OCI-LY7 (cell line): ENCODE data around the gene CWC27. TPM values are rescaled to one million over a fixed set of nuclear protein-coding genes. Genes with fewer than 3 reads are reported as not detected.

Experiments used
- BruUV-seq: library from RNA; stranded (reverse); fragments of 400-500 nt; replicated peaks from 2 replicates; lab custom pipeline; 2021; lab: Mats Ljungman, UMichigan
- CTCF ChIA-PET: fragments of 300-600 bp; sonication (Branson Sonifier 250); formaldehyde crosslinking; loops from one replicate; lab custom pipeline; 2022; ENCODE audit warnings: antibody characterized with exemption; ENCODE audit not compliant: unreplicated experiment; lab: Charles Lee
- POLR2A ChIA-PET: fragments of 300-600 bp; sonication (Branson Sonifier 250); formaldehyde crosslinking; loops from one replicate; lab custom pipeline; 2022; ENCODE audit warnings: antibody characterized with exemption; lab: Charles Lee
- DNase-seq: peaks from one replicate; pipeline ENCODE4 v3.0.0-alpha.2; 2015; ENCODE audit warnings: low spot score
- H2AFZ ChIP-seq: fragments of 200-600 bp; sonication (generic), shearing (Covaris generic); 2 replicates; pipeline ENCODE4 v1.6.1; 2014; ENCODE audit warnings: mild to moderate bottlenecking, antibody characterized with exemption, low read length, moderate library complexity
- H3K27ac ChIP-seq: fragments of 200-600 bp; sonication (generic); 2 replicates; pipeline ENCODE4 v1.5.1; 2014; ENCODE audit warnings: mixed run types, low read depth, mild to moderate bottlenecking, moderate library complexity, low read length, inconsistent platforms; ENCODE audit not compliant: poor library complexity, severe bottlenecking
- H3K36me3 ChIP-seq: fragments of 200-600 bp; sonication (generic); 2 replicates; pipeline ENCODE4 v1.6.1; 2014; ENCODE audit warnings: mild to moderate bottlenecking, antibody characterized with exemption, low read length, moderate library complexity, mixed read lengths; ENCODE audit not compliant: insufficient read depth
- H3K4me1 ChIP-seq: fragments of 200-600 bp; sonication (generic); 2 replicates; pipeline ENCODE4 v1.5.1; 2014; ENCODE audit warnings: mild to moderate bottlenecking, low read length; ENCODE audit not compliant: insufficient read depth, poor library complexity, severe bottlenecking
- H3K4me2 ChIP-seq: fragments of 200-600 bp; sonication (generic); 2 replicates; pipeline ENCODE4 v1.6.1; 2014; ENCODE audit warnings: mild to moderate bottlenecking, low read length
- H3K4me3 ChIP-seq: fragments of 200-600 bp; sonication (generic); 2 replicates; pipeline ENCODE4 v1.5.1; 2014; ENCODE audit warnings: mild to moderate bottlenecking, low read depth, low read length; ENCODE audit not compliant: poor library complexity, severe bottlenecking
- H3K79me2 ChIP-seq: fragments of 200-600 bp; sonication (generic); 2 replicates; pipeline ENCODE4 v1.6.1; 2016; ENCODE audit warnings: low read depth, mild to moderate bottlenecking, low read length, moderate library complexity, mixed read lengths; ENCODE audit not compliant: insufficient read depth
- H3K9me2 ChIP-seq: fragments of 200-600 bp; sonication (generic); 2 replicates; pipeline ENCODE4 v1.6.1; 2016; ENCODE audit warnings: mild to moderate bottlenecking, low read length, mixed read lengths; ENCODE audit not compliant: insufficient read depth
- H3K9me3 ChIP-seq: fragments of 200-600 bp; sonication (generic); 2 replicates; pipeline ENCODE4 v1.6.1; 2014; ENCODE audit warnings: mild to moderate bottlenecking, mixed run types, low read length, mixed read lengths
- H4K20me1 ChIP-seq: fragments of 200-600 bp; sonication (generic); 2 replicates; pipeline ENCODE4 v1.6.1; 2014; ENCODE audit warnings: mild to moderate bottlenecking, antibody characterized with exemption, low read length, moderate library complexity, mixed read lengths; ENCODE audit not compliant: insufficient read depth
- CTCF ChIP-seq: fragments of 200-600 bp; sonication (generic); conservative IDR thresholded peaks from 2 replicates; pipeline ENCODE4 v1.5.1; 2014; ENCODE audit warnings: mild to moderate bottlenecking, antibody characterized with exemption, low read length, moderate library complexity, mixed read lengths
- EZH2phosphoT487 ChIP-seq: fragments of 200-600 bp; sonication (generic); IDR thresholded peaks from 2 replicates; pipeline ENCODE4 v1.6.1; 2018; ENCODE audit warnings: low read depth, borderline replicate concordance, mild to moderate bottlenecking, mixed run types, antibody characterized with exemption, low read length, moderate library complexity, mixed read lengths
- intact Hi-C: fragments of 100-400 bp; cut with micrococcal nuclease; formaldehyde crosslinking; loops from one replicate; pipeline ENCODE4 v1.10.0; 2022; ENCODE audit not compliant: unreplicated experiment
- total RNA-seq, 2 experiments: library from RNA; depleted of rRNA in 1 of 2; stranded (reverse); fragments of >200 nt in 1 of 2; shearing (Covaris generic) in 1 of 2; gene quantifications; 2 replicates each; pipeline ENCODE4 v1.2.3, GENCODE V29; 2014 to 2022

Gene CWC27
- total RNA-seq, 2 experiments from 2014 or later, result 15.4 to 33.1 TPM

GRCh38 chr5:65065001-65065511 is 296.3 kb downstream of the CWC27 start:
- Histone ChIP-seq H3K9me2 (no peaks in the 10 kb centered on the region), H3K9me3 (no peaks in the 10 kb centered on the region), H3K36me3 (no peaks in the 10 kb centered on the region), H3K4me2 (peak overlapping the region; percentile 53; the same call in 1 of the 2 replicates), H4K20me1 (no peaks in the 10 kb centered on the region), H2AFZ (peak overlapping the region; percentile 48; the same call in 1 of the 2 replicates), H3K4me3 (no peak overlapping the region), H3K79me2 (no peaks in the 10 kb centered on the region), H3K4me1 (peaks cover 98% of the 10 kb centered on the region), H3K27ac (peak overlapping the region; percentile 58)
- DNase-seq, result no peak
- TF ChIP-seq EZH2phosphoT487 (no peak), CTCF (no peak)
- intact Hi-C loops, result no loop called here
- ChIA-PET POLR2A (interaction anchor here (0.6 to 1.7 kb wide), 9 partner anchors 9 to 666 kb away, joined by 3 to 5 read pairs (median 4); no protein-coding TSS in a partner anchor), CTCF (interaction anchor here (0.9 kb wide), 1 partner anchor 11 kb away, joined by 3 read pairs; no protein-coding TSS in a partner anchor)
- no TSS peak for BruUV-seq

- DNase-seq, result peak; percentile 57
- Histone ChIP-seq H3K27ac (peak overlapping the region; percentile 58), H3K79me2 (no peaks in the 10 kb centered on the region), H3K4me2 (peak overlapping the region; percentile 53), H3K9me2 (no peaks in the 10 kb centered on the region), H2AFZ (peak overlapping the region; percentile 62), H3K9me3 (no peaks in the 10 kb centered on the region), H3K4me1 (peaks cover 98% of the 10 kb centered on the region), H3K4me3 (no peak overlapping the region), H3K36me3 (no peaks in the 10 kb centered on the region), H4K20me1 (no peaks in the 10 kb centered on the region)
- no TSS peak for BruUV-seq
- intact Hi-C loops, result no loop called here
- ChIA-PET CTCF (no interaction called here), POLR2A (interaction anchor here (0.7 to 9.8 kb wide), 7 partner anchors 8 to 37 kb away, joined by 3 to 136 read pairs (median 4); no protein-coding TSS in a partner anchor)
- TF ChIP-seq EZH2phosphoT487, result no peak
- TF ChIP-seq CTCF, result no peak
Measured at GRCh38 chr5:65066387-65067146, 297.8 kb downstream of the CWC27 start.

- TF ChIP-seq EZH2phosphoT487 (no peak), CTCF (no peak)
- ChIA-PET CTCF (no interaction called here), POLR2A (interaction anchor here (0.6 to 9.8 kb wide), 7 partner anchors 9 to 413 kb away, joined by 3 to 136 read pairs (median 4); no protein-coding TSS in a partner anchor)
- Histone ChIP-seq H3K4me1 (peaks cover 98% of the 10 kb centered on the region), H3K79me2 (no peaks in the 10 kb centered on the region), H3K27ac (peak overlapping the region; percentile 58), H3K36me3 (no peaks in the 10 kb centered on the region), H2AFZ (peak overlapping the region; percentile 62; the same call in 1 of the 2 replicates), H3K4me2 (peak overlapping the region; percentile 53), H4K20me1 (no peaks in the 10 kb centered on the region), H3K4me3 (no peak overlapping the region), H3K9me2 (no peaks in the 10 kb centered on the region), H3K9me3 (no peaks in the 10 kb centered on the region)
- no TSS peak for BruUV-seq
- DNase-seq, result no peak
- intact Hi-C loops, result no loop called here
Measured at GRCh38 chr5:65067147-65067506, 298.4 kb downstream of the CWC27 start.
